ENCODE measurements around the gene SEMA6A.

Gene SEMA6A

DNA sequence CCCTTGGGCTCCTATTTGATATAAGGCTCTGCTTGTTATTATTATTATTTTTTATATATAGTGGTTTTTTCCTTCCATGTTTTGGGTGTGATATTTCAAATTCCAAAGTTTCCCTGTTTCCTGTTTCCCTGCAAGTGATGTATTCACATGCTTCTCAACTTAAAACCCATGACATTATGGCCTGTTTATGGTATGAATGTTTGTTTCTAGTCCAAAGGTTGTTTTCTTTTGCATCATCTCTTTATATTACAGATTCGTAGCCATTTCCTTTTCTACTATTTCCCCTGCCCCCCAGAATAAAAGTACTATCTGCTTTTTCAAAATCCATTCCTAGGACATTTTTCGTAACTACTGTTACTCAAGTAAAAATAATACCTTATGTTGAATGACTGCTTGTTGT, 7.5 kb downstream of the SEMA6A start:
- H3K36me3 ChIP-seq = no peaks in the 10 kb centered on the region
- H3K4me3 ChIP-seq (ENCODE audit: low read depth, low read length) = no peak overlapping the region
- H3K9me3 ChIP-seq = no peaks in the 10 kb centered on the region
- no peak for DNase-seq
- no peaks in the 10 kb centered on the region for H3K27me3 ChIP-seq
- peaks cover 7% of the 10 kb centered on the region for H3K4me1 ChIP-seq
- TF ChIP-seq, protein P1, sequence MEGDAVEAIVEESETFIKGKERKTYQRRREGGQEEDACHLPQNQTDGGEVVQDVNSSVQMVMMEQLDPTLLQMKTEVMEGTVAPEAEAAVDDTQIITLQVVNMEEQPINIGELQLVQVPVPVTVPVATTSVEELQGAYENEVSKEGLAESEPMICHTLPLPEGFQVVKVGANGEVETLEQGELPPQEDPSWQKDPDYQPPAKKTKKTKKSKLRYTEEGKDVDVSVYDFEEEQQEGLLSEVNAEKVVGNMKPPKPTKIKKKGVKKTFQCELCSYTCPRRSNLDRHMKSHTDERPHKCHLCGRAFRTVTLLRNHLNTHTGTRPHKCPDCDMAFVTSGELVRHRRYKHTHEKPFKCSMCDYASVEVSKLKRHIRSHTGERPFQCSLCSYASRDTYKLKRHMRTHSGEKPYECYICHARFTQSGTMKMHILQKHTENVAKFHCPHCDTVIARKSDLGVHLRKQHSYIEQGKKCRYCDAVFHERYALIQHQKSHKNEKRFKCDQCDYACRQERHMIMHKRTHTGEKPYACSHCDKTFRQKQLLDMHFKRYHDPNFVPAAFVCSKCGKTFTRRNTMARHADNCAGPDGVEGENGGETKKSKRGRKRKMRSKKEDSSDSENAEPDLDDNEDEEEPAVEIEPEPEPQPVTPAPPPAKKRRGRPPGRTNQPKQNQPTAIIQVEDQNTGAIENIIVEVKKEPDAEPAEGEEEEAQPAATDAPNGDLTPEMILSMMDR (IDR thresholded peaks at IDR 0.05; ENCODE audit: low read depth, low read length) = no peak

- H3K27me3 ChIP-seq = no peaks in the 10 kb centered on the region
- no peaks in the 10 kb centered on the region for H3K36me3 ChIP-seq
- TF ChIP-seq, protein P1 (IDR thresholded peaks at IDR 0.05; ENCODE audit: low read depth, low read length) = no peak
- no peaks in the 10 kb centered on the region for H3K9me3 ChIP-seq
- DNase-seq = no peak
- no peak overlapping the region; the same call in 1 of the 2 replicates for H3K4me3 ChIP-seq (ENCODE audit: low read depth, low read length)
- peaks cover 7% of the 10 kb centered on the region for H3K4me1 ChIP-seq
Observed at GRCh38 chr5:116566251-116566650, 8.4 kb downstream of the SEMA6A start.

DNA sequence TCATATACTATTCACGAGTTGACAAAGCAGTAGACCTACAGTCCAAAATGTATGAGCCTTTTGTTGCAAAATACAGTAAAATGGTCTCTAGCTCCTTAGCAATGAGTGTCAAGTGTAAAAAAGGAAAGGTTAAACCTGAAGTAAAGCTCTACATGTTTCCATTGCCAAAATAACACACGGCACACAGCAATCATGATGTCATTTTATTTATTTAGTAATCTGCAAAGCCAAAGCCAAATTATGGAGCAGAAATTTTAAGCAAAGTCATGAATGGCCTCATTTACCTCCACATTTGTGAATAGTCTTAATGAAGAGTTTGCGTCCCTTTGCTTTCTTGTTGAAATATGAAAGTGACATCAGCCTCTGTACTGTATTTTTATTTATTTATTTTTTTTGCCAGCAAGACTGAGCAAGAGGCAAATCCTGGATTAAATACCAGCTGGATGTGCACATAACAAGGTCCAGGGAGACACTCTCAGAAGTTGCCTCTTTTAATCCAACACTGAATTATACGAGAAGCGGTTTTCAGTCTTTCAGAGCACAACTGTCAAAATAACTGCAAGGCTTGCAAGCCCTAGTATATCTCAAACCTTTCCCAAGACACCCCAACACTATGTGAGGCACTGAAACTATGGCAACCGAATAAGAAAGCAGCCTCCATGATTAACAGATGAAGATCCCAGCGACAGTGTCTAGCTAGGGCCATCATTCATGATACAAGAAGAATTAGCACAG, 9.7 kb downstream of the SEMA6A start:
- Histone ChIP-seq H3K9me3 (no peaks in the 10 kb centered on the region), H3K36me3 (no peaks in the 10 kb centered on the region), H3K4me3 (ENCODE audit: low read depth, low read length) (no peak overlapping the region), H3K27me3 (no peaks in the 10 kb centered on the region), H3K4me1 (peaks cover 7% of the 10 kb centered on the region)
- DNase-seq = no peak
- TF ChIP-seq, protein P1 (IDR thresholded peaks at IDR 0.05; ENCODE audit: low read depth, low read length) = no peak

GRCh38 chr5:116564312-116564711, 10.3 kb downstream of the SEMA6A start:
- DNase-seq = no peak
- TF ChIP-seq, protein P1 (IDR thresholded peaks at IDR 0.05; ENCODE audit: low read depth, low read length) = no peak
- Histone ChIP-seq H3K4me3 (ENCODE audit: low read depth, low read length) (no peak overlapping the region), H3K4me1 (peaks cover 7% of the 10 kb centered on the region), H3K9me3 (no peaks in the 10 kb centered on the region), H3K36me3 (no peaks in the 10 kb centered on the region), H3K27me3 (no peaks in the 10 kb centered on the region)

GRCh38 chr5:116563736-116564308, 10.8 kb downstream of the SEMA6A start:
- H3K4me3 ChIP-seq (ENCODE audit: low read depth, low read length) = no peak overlapping the region
- peaks cover 7% of the 10 kb centered on the region for H3K4me1 ChIP-seq
- TF ChIP-seq, protein P1 (IDR thresholded peaks at IDR 0.05; ENCODE audit: low read depth, low read length) = no peak
- no peaks in the 10 kb centered on the region for H3K9me3 ChIP-seq
- DNase-seq = no peak
- H3K27me3 ChIP-seq = no peaks in the 10 kb centered on the region
- no peaks in the 10 kb centered on the region for H3K36me3 ChIP-seq

- Histone ChIP-seq H3K36me3 (no peaks in the 10 kb centered on the region), H3K27me3 (no peaks in the 10 kb centered on the region), H3K4me3 (ENCODE audit: low read depth, low read length) (no peak overlapping the region), H3K4me1 (peaks cover 7% of the 10 kb centered on the region), H3K9me3 (no peaks in the 10 kb centered on the region)
- TF ChIP-seq, protein P1 (IDR thresholded peaks at IDR 0.05; ENCODE audit: low read depth, low read length) = no peak
- no peak for DNase-seq
Observed at GRCh38 chr5:116562669-116563068, 12.0 kb downstream of the SEMA6A start.

All from BE2C (cell line).